RWPE2 (cell line): ENCODE results near the gene GBA3.

Source experiments
- ATAC-seq: fragments of 200-7000 bp; cut with Tn5 transposase; 3 replicates; pipeline ENCODE4 v1.9.1; 2021; ENCODE audit warnings: low read depth
- DNase-seq: peaks from one replicate; pipeline ENCODE4 v3.0.0-alpha.2; 2020; ENCODE audit warnings: low spot score
- H3K27ac ChIP-seq: fragments of 450-650 bp; 2 replicates; pipeline ENCODE4 v1.5.1; 2017; ENCODE audit warnings: mild to moderate bottlenecking; ENCODE audit not compliant: poor library complexity, severe bottlenecking
- H3K27me3 ChIP-seq: fragments of 250-450 bp; sonication (Bioruptor Pico); 2 replicates; pipeline ENCODE4 v1.5.1; 2021; ENCODE audit warnings: mild to moderate bottlenecking, moderate library complexity; ENCODE audit not compliant: insufficient read depth, poor library complexity, severe bottlenecking
- H3K36me3 ChIP-seq: fragments of 250-450 bp; sonication (Bioruptor Pico); 2 replicates; pipeline ENCODE4 v1.5.1; 2020; ENCODE audit warnings: low read depth, mild to moderate bottlenecking, moderate library complexity
- H3K4me1 ChIP-seq: fragments of 250-450 bp; sonication (Bioruptor Pico); 2 replicates; pipeline ENCODE4 v1.5.1; 2021; ENCODE audit warnings: mild to moderate bottlenecking, moderate library complexity; ENCODE audit not compliant: insufficient read depth, poor library complexity, severe bottlenecking
- H3K4me3 ChIP-seq: fragments of 250-450 bp; sonication (Bioruptor Pico); 2 replicates; pipeline ENCODE4 v1.5.1; 2021; ENCODE audit warnings: mild to moderate bottlenecking, moderate library complexity; ENCODE audit not compliant: severe bottlenecking
- H3K9me3 ChIP-seq: fragments of 250-450 bp; sonication (Bioruptor Pico); 2 replicates; pipeline ENCODE4 v1.5.1; 2021; ENCODE audit warnings: mild to moderate bottlenecking, moderate library complexity; ENCODE audit not compliant: severe bottlenecking
- TF ChIP-seq, protein P1 (sequence below): fragments of 450-650 bp; IDR thresholded peaks from one replicate; pipeline ENCODE4 v1.5.1; 2017; ENCODE audit warnings: mild to moderate bottlenecking, moderate library complexity; ENCODE audit not compliant: poor library complexity, severe bottlenecking

The GBA3 gene

DNA sequence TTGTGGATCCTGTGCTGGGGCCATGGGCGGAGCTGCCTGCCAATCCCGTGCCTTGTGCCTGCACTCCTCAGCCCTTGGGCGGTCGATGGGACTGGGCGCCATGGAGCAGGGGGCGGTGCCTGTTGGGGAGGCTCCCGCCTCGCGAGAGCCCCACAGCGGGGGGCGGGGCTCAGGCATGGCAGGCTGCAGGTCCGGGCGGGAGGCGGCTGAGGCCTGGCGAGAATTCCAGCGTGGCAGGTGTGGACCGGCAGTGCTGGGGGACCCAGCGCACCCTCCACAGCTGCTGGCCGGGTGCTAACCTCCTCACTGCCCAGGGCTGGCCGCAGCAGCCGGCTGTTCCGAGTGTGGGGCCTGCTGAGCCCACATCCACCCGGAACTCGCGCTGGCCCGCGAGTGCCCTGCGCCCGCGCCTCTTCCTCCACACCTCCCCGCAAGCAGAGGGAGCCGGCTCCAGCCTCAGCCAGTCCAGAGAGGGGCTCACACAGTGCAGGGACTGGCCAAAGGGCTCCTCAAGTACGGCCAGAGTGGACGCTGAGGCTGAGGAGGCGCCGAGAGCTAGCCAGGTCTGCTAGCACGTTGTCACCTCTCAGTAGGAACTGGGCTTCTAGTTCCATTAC lies 85.9 kb downstream of the GBA3 start:
- H3K27me3 ChIP-seq: no peaks in the 10 kb centered on the region
- no peaks in the 10 kb centered on the region for H3K9me3 ChIP-seq
- no peaks in the 10 kb centered on the region for H3K36me3 ChIP-seq
- TF ChIP-seq, protein P1, sequence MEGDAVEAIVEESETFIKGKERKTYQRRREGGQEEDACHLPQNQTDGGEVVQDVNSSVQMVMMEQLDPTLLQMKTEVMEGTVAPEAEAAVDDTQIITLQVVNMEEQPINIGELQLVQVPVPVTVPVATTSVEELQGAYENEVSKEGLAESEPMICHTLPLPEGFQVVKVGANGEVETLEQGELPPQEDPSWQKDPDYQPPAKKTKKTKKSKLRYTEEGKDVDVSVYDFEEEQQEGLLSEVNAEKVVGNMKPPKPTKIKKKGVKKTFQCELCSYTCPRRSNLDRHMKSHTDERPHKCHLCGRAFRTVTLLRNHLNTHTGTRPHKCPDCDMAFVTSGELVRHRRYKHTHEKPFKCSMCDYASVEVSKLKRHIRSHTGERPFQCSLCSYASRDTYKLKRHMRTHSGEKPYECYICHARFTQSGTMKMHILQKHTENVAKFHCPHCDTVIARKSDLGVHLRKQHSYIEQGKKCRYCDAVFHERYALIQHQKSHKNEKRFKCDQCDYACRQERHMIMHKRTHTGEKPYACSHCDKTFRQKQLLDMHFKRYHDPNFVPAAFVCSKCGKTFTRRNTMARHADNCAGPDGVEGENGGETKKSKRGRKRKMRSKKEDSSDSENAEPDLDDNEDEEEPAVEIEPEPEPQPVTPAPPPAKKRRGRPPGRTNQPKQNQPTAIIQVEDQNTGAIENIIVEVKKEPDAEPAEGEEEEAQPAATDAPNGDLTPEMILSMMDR: no peak
- ATAC-seq (no peak), DNase-seq (no peak)
- H3K4me1 ChIP-seq: no peaks in the 10 kb centered on the region
- no peak overlapping the region for H3K27ac ChIP-seq
- no peak overlapping the region for H3K4me3 ChIP-seq

DNA sequence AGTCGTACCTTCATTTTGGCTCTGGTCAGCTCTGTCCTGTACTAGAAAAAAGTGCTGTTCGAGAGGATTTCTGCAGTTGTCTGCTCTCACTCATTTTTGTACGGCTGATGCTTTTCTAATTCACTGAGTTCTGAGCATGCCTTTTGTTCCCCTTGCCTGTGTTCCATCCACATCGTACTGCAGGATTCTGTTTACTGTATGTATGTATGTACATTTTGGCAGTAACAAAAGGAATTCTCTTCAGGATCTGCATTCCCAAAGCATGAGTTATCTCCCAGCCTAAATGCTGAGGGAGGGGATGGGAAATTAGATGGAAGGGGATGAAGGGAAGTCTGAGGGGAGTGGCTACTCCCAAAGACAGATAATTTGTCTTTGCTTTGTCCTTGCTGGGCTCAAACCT lies 87.6 kb downstream of the GBA3 start:
- no peaks in the 10 kb centered on the region for H3K36me3 ChIP-seq
- H3K27ac ChIP-seq: no peak overlapping the region
- TF ChIP-seq, protein P1: no peak
- no peaks in the 10 kb centered on the region for H3K4me1 ChIP-seq
- H3K4me3 ChIP-seq: no peak overlapping the region
- ATAC-seq (no peak), DNase-seq (no peak)
- H3K27me3 ChIP-seq: no peaks in the 10 kb centered on the region
- no peaks in the 10 kb centered on the region for H3K9me3 ChIP-seq

DNA sequence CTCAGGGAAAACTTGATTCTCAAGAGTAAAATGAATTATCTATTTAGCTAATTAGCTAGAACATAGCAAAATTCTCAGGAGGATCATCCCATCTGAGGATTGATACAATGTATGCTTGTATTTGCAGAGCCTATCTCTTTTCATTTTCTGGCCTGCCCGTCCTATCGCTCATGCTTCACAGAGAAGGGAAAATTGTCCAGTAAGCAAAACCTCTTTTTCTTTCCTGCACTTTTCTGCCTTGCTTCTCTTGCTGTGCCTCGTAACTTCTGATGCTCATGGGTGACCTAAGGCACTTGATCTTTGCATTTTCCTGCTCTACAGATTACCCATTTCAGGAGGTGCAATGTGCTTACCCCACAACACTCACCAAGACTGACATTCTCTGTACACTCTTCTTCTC lies 88.1 kb downstream of the GBA3 start:
- Histone ChIP-seq H3K4me1 (no peaks in the 10 kb centered on the region), H3K9me3 (no peaks in the 10 kb centered on the region), H3K27ac (no peak overlapping the region), H3K27me3 (no peaks in the 10 kb centered on the region), H3K36me3 (no peaks in the 10 kb centered on the region), H3K4me3 (no peak overlapping the region)
- TF ChIP-seq, protein P1: no peak
- DNase-seq (no peak), ATAC-seq (no peak)

GRCh38 chr4:22787753-22788375 lies 95.1 kb downstream of the GBA3 start:
- no peaks in the 10 kb centered on the region for H3K9me3 ChIP-seq
- TF ChIP-seq, protein P1: no peak
- no peak for DNase-seq
- H3K4me3 ChIP-seq: no peak overlapping the region
- no peak overlapping the region for H3K27ac ChIP-seq
- H3K4me1 ChIP-seq: no peaks in the 10 kb centered on the region
- no peak for ATAC-seq
- H3K27me3 ChIP-seq: peaks cover 3% of the 10 kb centered on the region
- no peaks in the 10 kb centered on the region for H3K36me3 ChIP-seq

- TF ChIP-seq, protein P1: no peak
- H3K36me3 ChIP-seq: no peaks in the 10 kb centered on the region
- ATAC-seq (no peak), DNase-seq (no peak)
- H3K27me3 ChIP-seq: peaks cover 3% of the 10 kb centered on the region
- no peak overlapping the region for H3K27ac ChIP-seq
- H3K4me3 ChIP-seq: no peak overlapping the region
- no peaks in the 10 kb centered on the region for H3K4me1 ChIP-seq
- no peaks in the 10 kb centered on the region for H3K9me3 ChIP-seq
Observed at GRCh38 chr4:22790631-22791030, 97.9 kb downstream of the GBA3 start.
